Fibroblast of mammary gland (primary cell): ENCODE data around the gene JAZF1.

Source experiments
- DNase-seq: peaks from one replicate; pipeline ENCODE4 v3.0.0-alpha.2; 2010; ENCODE audit warnings: low read depth
- H3K4me3 ChIP-seq: 2 replicates; pipeline ENCODE4 v1.5.1; 2011; ENCODE audit warnings: low read depth, mild to moderate bottlenecking, low read length, moderate library complexity; ENCODE audit not compliant: control insufficient read depth
- CTCF ChIP-seq: conservative IDR thresholded peaks from 2 replicates; pipeline ENCODE4 v1.5.1; 2011; ENCODE audit warnings: low read depth, low read length, inconsistent platforms; ENCODE audit not compliant: control insufficient read depth, insufficient read depth

JAZF1 gene

DNA sequence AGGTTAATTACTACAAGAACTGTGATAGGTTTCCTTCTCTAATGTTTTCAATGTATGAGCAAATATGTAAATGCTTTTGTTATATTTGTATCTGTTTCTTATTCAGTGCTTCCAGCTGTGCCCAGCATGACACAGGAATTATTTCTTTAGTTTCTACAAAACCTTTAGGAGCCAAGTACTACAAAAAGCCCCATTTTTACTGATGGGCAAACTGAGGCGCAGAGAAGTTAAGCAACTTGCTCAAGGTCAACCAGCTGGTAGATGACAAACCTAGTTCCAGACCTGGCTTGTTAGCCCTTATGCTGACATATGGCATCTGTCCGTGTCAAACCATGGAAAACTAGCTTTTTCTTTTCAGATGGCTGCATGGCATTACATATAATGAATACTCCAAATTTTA lies 134.6 kb downstream of the JAZF1 start:
- no peak for DNase-seq
- no peak for TF ChIP-seq CTCF
- no peak overlapping the region for H3K4me3 ChIP-seq

DNA sequence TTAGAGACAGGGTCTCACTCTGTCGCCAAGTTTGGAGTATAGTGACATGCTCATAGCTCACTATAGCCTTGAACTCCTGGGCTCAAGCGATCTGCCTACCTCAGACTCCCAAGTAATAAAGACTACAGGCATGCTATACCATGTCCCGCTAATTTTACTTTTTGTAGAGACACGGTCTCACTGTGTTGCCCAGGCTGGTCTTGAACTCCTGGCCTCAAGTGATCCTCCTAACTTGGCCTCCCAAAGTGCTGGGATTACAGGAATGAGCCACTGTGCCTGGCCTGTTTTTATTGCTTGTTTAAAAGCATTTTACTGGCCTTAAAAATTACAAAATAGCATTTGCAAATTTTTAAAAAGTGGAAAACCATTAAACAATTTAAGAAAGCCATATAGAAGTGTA lies 135.0 kb downstream of the JAZF1 start:
- no peak overlapping the region for H3K4me3 ChIP-seq
- TF ChIP-seq CTCF = no peak
- DNase-seq = no peak

DNA sequence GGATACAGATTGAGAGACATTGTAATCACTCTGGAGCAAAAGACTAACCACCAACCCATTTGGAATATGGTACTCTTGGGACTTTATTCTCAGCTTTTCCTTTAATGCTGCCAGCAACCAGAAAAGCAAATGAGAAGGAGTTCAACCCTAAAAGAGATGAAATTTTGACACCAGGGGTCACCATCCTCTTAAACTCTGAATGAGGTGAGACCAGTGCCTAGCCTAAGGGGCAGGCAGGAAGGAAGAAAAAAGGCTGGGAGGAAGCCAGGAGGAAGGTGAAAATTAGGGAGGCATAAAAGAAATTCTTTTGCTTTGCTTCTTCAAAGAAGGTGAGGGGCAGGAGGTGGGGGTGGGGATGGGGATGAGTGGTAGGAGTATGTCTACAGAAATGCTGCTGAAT lies 135.8 kb downstream of the JAZF1 start:
- no peak for DNase-seq
- TF ChIP-seq CTCF = no peak
- H3K4me3 ChIP-seq = no peak overlapping the region

DNA sequence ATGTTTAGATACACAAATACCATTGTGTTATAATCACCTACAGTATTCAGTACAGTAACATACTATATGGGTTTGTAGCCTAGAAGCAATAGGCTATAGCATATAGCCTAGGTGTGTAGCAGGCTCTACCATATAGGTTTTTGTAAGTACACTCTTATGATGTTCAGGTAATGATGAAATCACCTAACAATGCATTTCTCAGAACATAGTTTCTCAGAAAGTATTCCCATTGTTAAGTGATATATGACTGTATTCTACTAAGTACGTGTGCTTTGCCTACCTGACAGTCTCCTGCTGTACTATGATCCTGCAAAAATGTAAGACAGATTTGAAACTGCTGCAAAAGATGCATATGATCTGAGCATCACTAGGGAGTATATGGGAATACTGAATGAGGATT lies 137.9 kb downstream of the JAZF1 start:
- no peak for TF ChIP-seq CTCF
- DNase-seq = no peak
- no peak overlapping the region for H3K4me3 ChIP-seq

DNA sequence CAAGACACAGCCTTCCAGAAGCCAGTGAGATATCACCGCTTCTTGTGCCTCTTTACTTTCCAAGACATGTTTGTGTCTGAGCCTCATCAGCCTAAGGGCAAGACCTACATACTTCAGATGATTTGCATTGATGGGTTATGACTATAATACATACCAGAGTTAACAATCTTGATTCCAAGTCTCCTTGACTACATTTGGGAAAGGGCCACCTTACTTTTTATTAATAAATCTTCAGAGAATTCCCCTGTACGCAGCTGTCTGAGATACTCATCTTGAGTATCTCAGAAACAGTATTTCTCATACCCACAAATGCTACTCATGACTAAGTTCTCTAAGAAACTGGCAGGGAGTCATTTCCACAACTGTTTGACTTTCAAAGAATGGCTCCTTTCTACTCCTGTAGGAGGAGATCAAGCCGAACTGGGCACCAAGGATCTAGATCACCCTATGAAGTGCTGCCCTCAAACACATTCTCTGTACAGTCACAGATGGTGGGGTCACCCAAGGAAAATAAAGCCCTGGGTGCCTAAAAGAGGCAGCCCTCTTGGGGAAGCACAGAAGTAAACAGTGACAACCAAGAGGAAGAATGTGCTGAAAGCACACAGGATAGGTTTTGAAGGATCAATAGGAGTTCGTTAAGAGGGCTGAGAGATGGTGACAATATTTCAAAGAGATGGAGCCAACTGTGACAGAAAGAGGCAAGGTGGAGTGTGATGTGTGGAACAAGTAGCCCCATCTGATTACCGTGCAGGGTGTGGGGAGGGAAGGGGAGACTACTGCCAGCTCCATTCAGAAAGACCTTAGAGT lies 138.9 kb downstream of the JAZF1 start:
- peak; percentile 81 for DNase-seq
- H3K4me3 ChIP-seq = no peak overlapping the region
- TF ChIP-seq CTCF = no peak

- no peak for DNase-seq
- TF ChIP-seq CTCF = no peak
- H3K4me3 ChIP-seq = no peak overlapping the region
Observed at GRCh38 chr7:28038175-28038797, 142.3 kb downstream of the JAZF1 start.
